PFSK-1 (cell line): Measurements from ENCODE around the gene OR7A5.

ENCODE experiments used
- FOXP2 ChIP-seq: optimal IDR thresholded peaks from 2 replicates; pipeline ENCODE3; 2011; ENCODE audit warnings: borderline replicate concordance, control low read depth, inconsistent platforms; ENCODE audit not compliant: insufficient read depth; ENCODE audit errors: extremely low read length, extremely low read depth
- POLR2AphosphoS5 ChIP-seq: IDR thresholded peaks from 2 replicates; pipeline ENCODE4 v1.6.1; 2012; ENCODE audit warnings: low read depth, mild to moderate bottlenecking, control low read depth, low read length, moderate library complexity
- REST ChIP-seq, 2 experiments: IDR thresholded peaks; 2 replicates each; pipeline versions ENCODE4 v1.6.1 to v1.8.0; 2011 to 2012; ENCODE audit warnings: low read depth in 2 of 2, low read length in 2 of 2, control low read depth in 1 of 2, inconsistent platforms in 1 of 2, mild to moderate bottlenecking in 1 of 2, moderate library complexity in 1 of 2; ENCODE audit not compliant: insufficient read depth in 1 of 2
- SIN3A ChIP-seq: IDR thresholded peaks from 2 replicates; pipeline ENCODE4 v1.6.1; 2012; ENCODE audit warnings: mild to moderate bottlenecking, low read length, moderate library complexity, borderline replicate concordance; ENCODE audit not compliant: insufficient read depth
- TAF1 ChIP-seq: IDR thresholded peaks from 2 replicates; pipeline ENCODE4 v1.6.1; 2012; ENCODE audit warnings: low read length, control low read depth, borderline replicate concordance; ENCODE audit not compliant: insufficient read depth

The OR7A5 gene

DNA sequence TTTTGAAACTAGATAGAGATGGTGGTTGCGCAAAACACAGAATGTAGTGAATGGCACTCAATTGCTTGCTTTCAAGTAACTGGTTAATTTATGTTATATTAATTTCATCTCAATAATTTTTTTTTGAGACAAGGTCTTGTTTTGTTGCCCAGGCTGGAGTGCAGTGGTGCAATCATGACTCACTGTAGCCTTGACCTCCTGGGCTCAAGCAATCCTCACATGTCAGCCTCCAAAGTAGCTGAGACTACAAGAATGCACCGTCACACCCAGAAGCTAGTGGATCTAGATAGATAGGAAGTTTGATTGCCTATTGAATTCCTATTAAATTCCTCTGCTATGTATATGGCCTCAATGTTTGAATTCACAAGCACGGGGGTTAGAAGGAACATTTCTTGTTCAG lies 30.2 kb downstream of the OR7A5 start:
- no peak for TF ChIP-seq FOXP2
- TF ChIP-seq POLR2AphosphoS5: no peak
- TF ChIP-seq SIN3A: no peak
- TF ChIP-seq TAF1: no peak
- no peak for TF ChIP-seq REST (IDR thresholded peaks at IDR 0.05; ENCODE audit: insufficient read depth in 1 of 2, low read depth in 2 of 2, low read length in 2 of 2)

DNA sequence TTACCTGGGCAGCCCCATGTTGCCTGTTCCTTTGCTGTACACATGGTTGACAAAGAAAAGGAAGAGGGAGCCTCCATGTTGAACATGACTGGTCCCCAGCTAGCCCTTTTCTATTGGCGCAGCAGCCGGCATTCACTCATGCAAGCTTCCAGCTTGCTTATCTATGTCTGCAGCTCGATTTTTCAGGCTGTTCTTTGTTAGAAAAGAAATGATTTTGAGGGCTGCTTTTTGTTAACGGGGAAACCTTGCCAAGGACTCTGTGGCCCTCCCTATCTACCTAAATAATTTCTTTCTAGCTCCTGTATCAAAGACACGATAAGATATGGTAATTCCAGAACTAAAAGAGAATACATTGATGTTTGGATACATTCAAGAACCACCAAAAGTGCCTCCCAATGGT lies 36.2 kb downstream of the OR7A5 start:
- TF ChIP-seq POLR2AphosphoS5 (no peak), REST (IDR thresholded peaks at IDR 0.05; ENCODE audit: insufficient read depth in 1 of 2, low read depth in 2 of 2, low read length in 2 of 2) (no peak), FOXP2 (no peak)

DNA sequence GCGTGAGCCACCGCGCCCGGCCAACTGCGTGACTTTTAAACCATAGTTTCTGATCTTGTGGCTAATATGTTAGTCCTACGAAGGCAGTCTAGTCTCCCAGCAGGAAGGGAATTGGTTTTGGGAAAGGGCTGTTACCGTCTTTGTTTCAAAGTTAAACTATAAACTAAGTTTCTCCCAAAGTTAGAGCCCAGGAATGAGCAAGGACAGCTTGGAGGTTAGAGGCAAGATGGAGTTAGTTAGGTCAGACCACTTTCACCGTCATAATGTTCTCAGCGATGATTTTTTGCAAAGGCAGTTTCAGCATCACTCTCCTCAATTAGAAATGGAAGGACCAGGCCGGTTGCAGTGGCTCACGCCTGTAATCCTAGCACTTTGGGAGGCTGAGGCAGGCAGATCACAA lies 39.0 kb downstream of the OR7A5 start:
- TF ChIP-seq TAF1 (no peak), FOXP2 (no peak), REST (IDR thresholded peaks at IDR 0.05; ENCODE audit: insufficient read depth in 1 of 2, low read depth in 2 of 2, low read length in 2 of 2) (no peak), SIN3A (no peak), POLR2AphosphoS5 (no peak)

GRCh38 chr19:14795078-14795721 lies 39.8 kb downstream of the OR7A5 start:
- TF ChIP-seq TAF1 (no peak), FOXP2 (no peak), REST (IDR thresholded peaks at IDR 0.05; ENCODE audit: insufficient read depth in 1 of 2, low read depth in 2 of 2, low read length in 2 of 2) (peak in 1 of 2 experiments; percentile 82; a peak in 2 of 4 replicates), POLR2AphosphoS5 (no peak)

- TF ChIP-seq SIN3A (no peak), REST (IDR thresholded peaks at IDR 0.05; ENCODE audit: insufficient read depth in 1 of 2, low read depth in 2 of 2, low read length in 2 of 2) (no peak), POLR2AphosphoS5 (no peak), FOXP2 (no peak), TAF1 (no peak)
Measured at GRCh38 chr19:14786421-14786851, 48.5 kb downstream of the OR7A5 start.
